ENCODE measurements around the gene S100A3. TPM values are rescaled to one million over a fixed set of nuclear protein-coding genes. Genes with fewer than 3 reads are reported as not detected.
"Not testable (repeated sequence)": the region's sequence is repeated elsewhere in the genome, so short reads cannot be mapped to it uniquely, and the experiment has no call there.

S100A3 gene
- polyA plus RNA-seq, 1 donor (not counting 4 experiments of a cell fraction or from before 2014, with no cell fraction given): 15.1 TPM

- Histone ChIP-seq H3K4me2 (ENCODE audit: control insufficient read depth, extremely low read depth, insufficient read depth, low read depth, low read length) (peak overlapping the region; percentile 71), H3K36me3 (ENCODE audit: control insufficient read depth in 2 of 2, extremely low read depth in 1 of 2, insufficient read depth in 2 of 2, low read length in 2 of 2) (no peaks in the 10 kb centered on the region)
- dilution Hi-C loops (cut with MboI; ENCODE audit: extremely low pct_ligation_motif_present, low sequenced_read_pairs): no loop called here
Measured at GRCh38 chr1:153577624-153578051, 28.6 kb upstream of the S100A3 start.

GRCh38 chr1:153577138-153577537 lies 28.1 kb upstream of the S100A3 start:
- no peak overlapping the region for H3K9ac ChIP-seq (ENCODE audit: control insufficient read depth, extremely low read depth, insufficient read depth, low read length)
- H4K20me1 ChIP-seq (ENCODE audit: control insufficient read depth, extremely low read depth, insufficient read depth, low read length): no peaks in the 10 kb centered on the region
- peaks cover 37% of the 10 kb centered on the region for H3K4me1 ChIP-seq (ENCODE audit: control insufficient read depth, extremely low read depth, insufficient read depth, low read length)
- H3K79me2 ChIP-seq (ENCODE audit: control insufficient read depth, insufficient read depth, low read length): no peaks in the 10 kb centered on the region
- no peak overlapping the region for H3K27ac ChIP-seq (ENCODE audit: control insufficient read depth, insufficient read depth, low read length)
- H3K27me3 ChIP-seq (ENCODE audit: control insufficient read depth, extremely low read depth, insufficient read depth, low read length): no peaks in the 10 kb centered on the region
- no peaks in the 10 kb centered on the region for H3K9me3 ChIP-seq (ENCODE audit: control insufficient read depth, low read depth, low read length)
- dilution Hi-C loops (cut with MboI; ENCODE audit: extremely low pct_ligation_motif_present, low sequenced_read_pairs): no loop called here
- H2AFZ ChIP-seq (ENCODE audit: control insufficient read depth, low read length): no peak overlapping the region
- TF ChIP-seq CTCF (optimal IDR thresholded peaks at IDR 0.05 in 1 of 3, IDR thresholded peaks at IDR 0.05 in 1 of 3, conservative IDR thresholded peaks at IDR 0.05 in 1 of 3; ENCODE audit: extremely low read depth in 1 of 3, insufficient read depth in 2 of 3, low read length in 3 of 3): no peak
- TF ChIP-seq EZH2 (IDR thresholded peaks at IDR 0.05; ENCODE audit: low read length): no peak
- DNase-seq (ENCODE audit: low read depth, low spot score): no peak
- H3K4me2 ChIP-seq (ENCODE audit: control insufficient read depth, extremely low read depth, insufficient read depth, low read depth, low read length): peak overlapping the region; percentile 71
- no peaks in the 10 kb centered on the region for H3K36me3 ChIP-seq (ENCODE audit: control insufficient read depth in 2 of 2, extremely low read depth in 1 of 2, insufficient read depth in 2 of 2, low read length in 2 of 2)
- no peak for FAIRE-seq
- H3K4me3 ChIP-seq (ENCODE audit: control insufficient read depth in 2 of 3, extremely low read depth in 1 of 3, insufficient read depth in 2 of 3, low read depth in 1 of 3, low read length in 3 of 3): no peak overlapping the region
- no peaks in the 10 kb centered on the region for H3K9me1 ChIP-seq (ENCODE audit: control insufficient read depth, extremely low read depth, insufficient read depth, low read length)

More at GRCh38 chr1:153577624-153578051, 28.6 kb upstream of the S100A3 start:
- H3K4me3 ChIP-seq (ENCODE audit: control insufficient read depth in 2 of 3, extremely low read depth in 1 of 3, insufficient read depth in 2 of 3, low read depth in 1 of 3, low read length in 3 of 3): peak overlapping the region in 1 of 3 experiments; percentile 53
- peaks cover 32% of the 10 kb centered on the region for H3K4me1 ChIP-seq (ENCODE audit: control insufficient read depth, extremely low read depth, insufficient read depth, low read length)
- no peaks in the 10 kb centered on the region for H3K9me3 ChIP-seq (ENCODE audit: control insufficient read depth, low read depth, low read length)
- no peaks in the 10 kb centered on the region for H4K20me1 ChIP-seq (ENCODE audit: control insufficient read depth, extremely low read depth, insufficient read depth, low read length)
- DNase-seq (ENCODE audit: low read depth, low spot score) (no peak), FAIRE-seq (peak; percentile 29)
- H3K9me1 ChIP-seq (ENCODE audit: control insufficient read depth, extremely low read depth, insufficient read depth, low read length): no peaks in the 10 kb centered on the region
- H3K9ac ChIP-seq (ENCODE audit: control insufficient read depth, extremely low read depth, insufficient read depth, low read length): peak overlapping the region; percentile 28
- peak overlapping the region; percentile 84 for H2AFZ ChIP-seq (ENCODE audit: control insufficient read depth, low read length)
- TF ChIP-seq CTCF (optimal IDR thresholded peaks at IDR 0.05 in 1 of 3, IDR thresholded peaks at IDR 0.05 in 1 of 3, conservative IDR thresholded peaks at IDR 0.05 in 1 of 3; ENCODE audit: extremely low read depth in 1 of 3, insufficient read depth in 2 of 3, low read length in 3 of 3): no peak
- no peaks in the 10 kb centered on the region for H3K79me2 ChIP-seq (ENCODE audit: control insufficient read depth, insufficient read depth, low read length)
- H3K27me3 ChIP-seq (ENCODE audit: control insufficient read depth, extremely low read depth, insufficient read depth, low read length): no peaks in the 10 kb centered on the region
- H3K27ac ChIP-seq (ENCODE audit: control insufficient read depth, insufficient read depth, low read length): no peak overlapping the region

GRCh38 chr1:153575497-153575896 lies 26.4 kb upstream of the S100A3 start:
- FAIRE-seq; H3K9ac ChIP-seq (ENCODE audit: control insufficient read depth, extremely low read depth, insufficient read depth, low read length); H3K27ac ChIP-seq (ENCODE audit: control insufficient read depth, insufficient read depth, low read length); H2AFZ ChIP-seq (ENCODE audit: control insufficient read depth, low read length); H3K9me1 ChIP-seq (ENCODE audit: control insufficient read depth, extremely low read depth, insufficient read depth, low read length); DNase-seq (ENCODE audit: low read depth, low spot score); H4K20me1 ChIP-seq (ENCODE audit: control insufficient read depth, extremely low read depth, insufficient read depth, low read length); dilution Hi-C loops (cut with MboI; ENCODE audit: extremely low pct_ligation_motif_present, low sequenced_read_pairs); H3K27me3 ChIP-seq (ENCODE audit: control insufficient read depth, extremely low read depth, insufficient read depth, low read length); H3K79me2 ChIP-seq (ENCODE audit: control insufficient read depth, insufficient read depth, low read length); H3K4me2 ChIP-seq (ENCODE audit: control insufficient read depth, extremely low read depth, insufficient read depth, low read depth, low read length); H3K4me3 ChIP-seq (ENCODE audit: control insufficient read depth in 2 of 3, extremely low read depth in 1 of 3, insufficient read depth in 2 of 3, low read depth in 1 of 3, low read length in 3 of 3); H3K36me3 ChIP-seq (ENCODE audit: control insufficient read depth in 2 of 2, extremely low read depth in 1 of 2, insufficient read depth in 2 of 2, low read length in 2 of 2); H3K9me3 ChIP-seq (ENCODE audit: control insufficient read depth, low read depth, low read length): not testable (repeated sequence)
- H3K4me1 ChIP-seq (ENCODE audit: control insufficient read depth, extremely low read depth, insufficient read depth, low read length): peaks cover 43% of the 10 kb centered on the region

GRCh38 chr1:153575081-153575491 lies 26.0 kb upstream of the S100A3 start:
- H3K9me1 ChIP-seq (ENCODE audit: control insufficient read depth, extremely low read depth, insufficient read depth, low read length); H3K79me2 ChIP-seq (ENCODE audit: control insufficient read depth, insufficient read depth, low read length); H3K9ac ChIP-seq (ENCODE audit: control insufficient read depth, extremely low read depth, insufficient read depth, low read length); H3K4me2 ChIP-seq (ENCODE audit: control insufficient read depth, extremely low read depth, insufficient read depth, low read depth, low read length); H3K27ac ChIP-seq (ENCODE audit: control insufficient read depth, insufficient read depth, low read length); H3K27me3 ChIP-seq (ENCODE audit: control insufficient read depth, extremely low read depth, insufficient read depth, low read length); H3K9me3 ChIP-seq (ENCODE audit: control insufficient read depth, low read depth, low read length); H3K36me3 ChIP-seq (ENCODE audit: control insufficient read depth in 2 of 2, extremely low read depth in 1 of 2, insufficient read depth in 2 of 2, low read length in 2 of 2); H2AFZ ChIP-seq (ENCODE audit: control insufficient read depth, low read length); FAIRE-seq; H3K4me3 ChIP-seq (ENCODE audit: control insufficient read depth in 2 of 3, extremely low read depth in 1 of 3, insufficient read depth in 2 of 3, low read depth in 1 of 3, low read length in 3 of 3); H4K20me1 ChIP-seq (ENCODE audit: control insufficient read depth, extremely low read depth, insufficient read depth, low read length); dilution Hi-C loops (cut with MboI; ENCODE audit: extremely low pct_ligation_motif_present, low sequenced_read_pairs); DNase-seq (ENCODE audit: low read depth, low spot score): not testable (repeated sequence)
- H3K4me1 ChIP-seq (ENCODE audit: control insufficient read depth, extremely low read depth, insufficient read depth, low read length): peaks cover 43% of the 10 kb centered on the region
